Stomach smooth muscle (tissue), 2 donors: ENCODE data around the gene WNT9A.

ENCODE experiments used
- H3K27ac ChIP-seq: one replicate; pipeline ENCODE4 v1.7.0; 2013; ENCODE audit warnings: mild to moderate bottlenecking, low read length, inconsistent platforms
- H3K27me3 ChIP-seq, 2 donors: one replicate each; pipeline ENCODE4 v1.7.0; 2013; ENCODE audit warnings: low read length in 2 of 2; ENCODE audit not compliant: insufficient read depth in 2 of 2, control insufficient read depth in 1 of 2
- H3K36me3 ChIP-seq, 2 donors: one replicate each; pipeline ENCODE4 v1.7.0; 2013; ENCODE audit warnings: low read length in 2 of 2; ENCODE audit not compliant: control insufficient read depth in 2 of 2, insufficient read depth in 2 of 2
- H3K4me1 ChIP-seq: one replicate; pipeline ENCODE4 v1.7.0; 2013; ENCODE audit warnings: low read length; ENCODE audit not compliant: control insufficient read depth, insufficient read depth
- H3K4me3 ChIP-seq, 2 donors: one replicate each; pipeline ENCODE4 v1.7.0; 2013; ENCODE audit warnings: low read length in 2 of 2
- H3K9ac ChIP-seq, 2 donors: one replicate each; pipeline ENCODE4 v1.7.0; 2013; ENCODE audit warnings: low read length in 2 of 2, mild to moderate bottlenecking in 1 of 2
- H3K9me3 ChIP-seq, 2 donors: one replicate each; pipeline ENCODE4 v1.7.0; 2013; ENCODE audit warnings: low read length in 2 of 2; ENCODE audit not compliant: control insufficient read depth in 2 of 2
- donor health status: healthy.
- donor health status: Pancreatic carcinoma.

The WNT9A gene

DNA sequence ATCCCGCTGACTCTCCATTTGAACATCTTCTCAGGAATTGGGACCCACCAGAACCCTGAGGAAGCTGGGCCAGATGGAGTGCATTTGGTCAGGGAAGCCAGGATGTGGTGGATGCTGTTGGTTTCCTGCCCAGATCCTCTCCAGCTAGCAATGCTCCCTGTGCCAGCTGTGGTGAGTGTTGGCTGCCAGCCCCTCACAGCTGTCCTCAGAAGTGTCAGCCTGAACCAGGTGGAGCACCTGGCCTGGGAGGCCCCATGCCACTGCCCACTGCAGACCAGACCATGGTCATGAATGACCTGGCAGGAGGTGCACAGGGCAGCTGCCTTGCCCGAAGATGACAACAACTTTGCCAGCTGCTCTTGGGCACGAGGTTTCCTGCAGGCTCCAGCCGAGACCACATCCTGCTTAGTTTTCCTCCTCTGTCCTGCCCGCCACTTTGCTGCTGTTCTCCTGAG lies 77.9 kb downstream of the WNT9A start:
- Histone ChIP-seq H3K27me3 (no peaks in the 10 kb centered on the region), H3K27ac (no peak overlapping the region), H3K36me3 (no peaks in the 10 kb centered on the region), H3K9ac (no peak overlapping the region), H3K9me3 (peaks cover 8 to 14% of the 10 kb centered on the region in 2 donors), H3K4me1 (no peaks in the 10 kb centered on the region), H3K4me3 (no peak overlapping the region)

DNA sequence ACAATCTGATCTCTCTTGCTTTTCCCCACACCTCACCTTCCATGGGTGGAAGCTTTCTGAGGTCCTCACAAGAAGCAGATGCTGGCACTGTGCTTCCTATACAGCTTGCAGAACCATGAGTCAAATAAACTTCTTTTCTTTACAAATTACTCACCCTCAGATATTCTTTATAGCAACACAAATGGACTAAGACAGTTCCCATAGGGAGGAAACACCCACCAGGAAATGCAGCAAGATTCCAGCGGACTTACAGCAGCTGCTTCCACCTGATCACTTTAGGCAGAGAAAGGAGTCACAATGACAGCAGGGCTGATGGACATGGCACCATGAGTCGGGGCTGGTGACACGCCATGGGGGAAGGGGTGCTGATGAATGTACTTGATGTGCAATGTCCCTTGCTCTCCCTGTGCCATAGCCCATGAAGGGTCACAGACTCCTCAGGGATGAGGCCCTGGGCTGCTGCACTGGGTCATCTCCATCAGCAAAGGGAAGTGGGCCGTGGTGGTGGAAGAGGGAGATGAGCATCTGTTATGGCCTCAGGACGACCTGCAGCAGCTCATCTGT lies 78.4 kb downstream of the WNT9A start:
- Histone ChIP-seq H3K4me1 (no peaks in the 10 kb centered on the region), H3K9me3 (peaks cover 8 to 17% of the 10 kb centered on the region in 2 donors), H3K9ac (no peak overlapping the region), H3K4me3 (no peak overlapping the region), H3K27ac (no peak overlapping the region), H3K36me3 (no peaks in the 10 kb centered on the region), H3K27me3 (no peaks in the 10 kb centered on the region)
